ENCODE data around the gene ZSCAN12. TPM values are rescaled to one million over a fixed set of nuclear protein-coding genes. Genes with fewer than 3 reads are reported as not detected.

ZSCAN12 gene
- total RNA-seq, 1 experiment from 2014 or later: 1.6 TPM

DNA sequence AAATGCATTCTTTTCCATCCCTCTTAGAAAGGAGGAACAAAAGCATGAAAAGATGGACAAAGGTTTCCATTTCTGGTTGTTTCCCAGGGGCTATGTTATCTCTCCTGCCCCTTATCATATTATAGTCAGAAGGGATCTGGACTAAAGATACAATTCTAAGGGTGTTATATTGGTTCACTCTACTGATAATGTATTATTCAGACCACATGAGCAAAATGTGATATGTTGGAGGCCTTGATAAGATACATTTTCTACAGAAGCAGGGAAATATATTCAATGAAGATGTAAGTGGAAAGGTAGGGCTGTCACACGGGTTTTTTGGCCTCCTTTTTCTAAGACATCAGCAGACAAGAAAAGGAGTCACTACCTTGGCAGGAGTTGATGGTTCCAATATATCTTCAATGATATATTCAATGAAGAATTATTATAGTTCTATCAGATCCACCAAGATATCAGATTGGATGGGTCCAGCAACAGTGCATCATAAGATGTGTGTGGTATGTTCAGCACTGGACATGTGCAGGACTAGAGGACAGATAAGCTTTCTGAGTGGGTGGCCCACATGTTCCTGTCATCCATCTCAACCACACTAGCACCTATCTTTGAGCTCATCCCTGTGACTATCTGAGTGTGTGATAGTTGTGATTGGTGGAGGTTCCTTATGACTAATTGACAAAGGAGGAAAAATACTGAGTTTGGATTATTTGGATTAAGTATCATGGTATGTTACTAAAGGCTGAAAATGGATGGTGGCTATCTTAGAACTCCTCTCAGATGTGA lies 55.5 kb downstream of the ZSCAN12 start:
- no peak for TF ChIP-seq CTCF (IDR thresholded peaks at IDR 0.05; ENCODE audit: insufficient read depth in 1 of 2, low read depth in 1 of 2, low read length in 1 of 2, severe bottlenecking in 1 of 2, unreplicated experiment in 1 of 2)
- no peak for DNase-seq
- intact Hi-C loops (cut with micrococcal nuclease; ENCODE audit: unreplicated experiment): no loop called here
- Mint-ChIP-seq H3K4me1 (ENCODE audit: low read depth, unreplicated experiment) (no peaks in the 10 kb centered on the region), H3K27me3 (ENCODE audit: insufficient read depth, unreplicated experiment) (peaks cover 5% of the 10 kb centered on the region), H3K9me3 (ENCODE audit: unreplicated experiment) (peaks cover 9% of the 10 kb centered on the region), H3K4me3 (ENCODE audit: unreplicated experiment) (no peak overlapping the region), H3K36me3 (ENCODE audit: insufficient read depth, unreplicated experiment) (no peaks in the 10 kb centered on the region), H3K27ac (ENCODE audit: unreplicated experiment) (no peak overlapping the region)
- ChIA-PET POLR2A (no interaction called here), CTCF (no interaction called here)
- no TSS peak for BruUV-seq (replicated peaks)
- no peaks in the 10 kb centered on the region for H3K9me3 ChIP-seq
- H3K27me3 ChIP-seq (replicated peaks; ENCODE audit: control insufficient read depth, insufficient read depth, low read length): no peaks in the 10 kb centered on the region
- no peaks in the 10 kb centered on the region for H3K4me1 ChIP-seq
- H3K4me3 ChIP-seq (ENCODE audit: low read depth, low read length): no peak overlapping the region
- no peaks in the 10 kb centered on the region for H3K36me3 ChIP-seq (ENCODE audit: control insufficient read depth, insufficient read depth, low read length)

- Mint-ChIP-seq H3K9me3 (ENCODE audit: unreplicated experiment) (peaks cover 9% of the 10 kb centered on the region), H3K36me3 (ENCODE audit: insufficient read depth, unreplicated experiment) (no peaks in the 10 kb centered on the region), H3K4me3 (ENCODE audit: unreplicated experiment) (no peak overlapping the region), H3K27ac (ENCODE audit: unreplicated experiment) (no peak overlapping the region), H3K4me1 (ENCODE audit: low read depth, unreplicated experiment) (no peaks in the 10 kb centered on the region), H3K27me3 (ENCODE audit: insufficient read depth, unreplicated experiment) (peaks cover 2% of the 10 kb centered on the region)
- no peak for DNase-seq
- H3K9me3 ChIP-seq: no peaks in the 10 kb centered on the region
- no peak overlapping the region for H3K4me3 ChIP-seq (ENCODE audit: low read depth, low read length)
- ChIA-PET CTCF (no interaction called here), POLR2A (no interaction called here)
- H3K4me1 ChIP-seq: no peaks in the 10 kb centered on the region; the same call in 1 of the 2 replicates
- TF ChIP-seq CTCF (IDR thresholded peaks at IDR 0.05; ENCODE audit: insufficient read depth in 1 of 2, low read depth in 1 of 2, low read length in 1 of 2, severe bottlenecking in 1 of 2, unreplicated experiment in 1 of 2): no peak
- intact Hi-C loops (cut with micrococcal nuclease; ENCODE audit: unreplicated experiment): no loop called here
- H3K27me3 ChIP-seq (replicated peaks; ENCODE audit: control insufficient read depth, insufficient read depth, low read length): no peaks in the 10 kb centered on the region
- no TSS peak for BruUV-seq (replicated peaks)
- no peaks in the 10 kb centered on the region for H3K36me3 ChIP-seq (ENCODE audit: control insufficient read depth, insufficient read depth, low read length)
Observed at GRCh38 chr6:28340310-28341095, 59.0 kb downstream of the ZSCAN12 start.

GRCh38 chr6:28337121-28337520 lies 62.4 kb downstream of the ZSCAN12 start:
- DNase-seq: no peak
- BruUV-seq (replicated peaks): no TSS peak
- no peak for TF ChIP-seq CTCF (IDR thresholded peaks at IDR 0.05; ENCODE audit: insufficient read depth in 1 of 2, low read depth in 1 of 2, low read length in 1 of 2, severe bottlenecking in 1 of 2, unreplicated experiment in 1 of 2)

More at GRCh38 chr6:28337121-28337520, 62.4 kb downstream of the ZSCAN12 start:
- Histone ChIP-seq H3K36me3 (ENCODE audit: control insufficient read depth, insufficient read depth, low read length) (no peaks in the 10 kb centered on the region), H3K4me3 (ENCODE audit: low read depth, low read length) (peak overlapping the region; percentile 54), H3K27me3 (replicated peaks; ENCODE audit: control insufficient read depth, insufficient read depth, low read length) (no peaks in the 10 kb centered on the region), H3K9me3 (no peaks in the 10 kb centered on the region), H3K4me1 (no peaks in the 10 kb centered on the region; the same call in 1 of the 2 replicates)
- Mint-ChIP-seq H3K4me3 (ENCODE audit: unreplicated experiment) (no peak overlapping the region), H3K27me3 (ENCODE audit: insufficient read depth, unreplicated experiment) (peaks cover 2% of the 10 kb centered on the region), H3K9me3 (ENCODE audit: unreplicated experiment) (peaks cover 9% of the 10 kb centered on the region), H3K36me3 (ENCODE audit: insufficient read depth, unreplicated experiment) (no peaks in the 10 kb centered on the region), H3K27ac (ENCODE audit: unreplicated experiment) (no peak overlapping the region), H3K4me1 (ENCODE audit: low read depth, unreplicated experiment) (peaks cover 16% of the 10 kb centered on the region)
- intact Hi-C loops (cut with micrococcal nuclease; ENCODE audit: unreplicated experiment): loop anchor here (5.0 kb wide), 2 partner anchors 55 to 445 kb away; partner anchors contain the start of gene PGBD1
- ChIA-PET POLR2A (interaction anchor here (0.8 to 2.0 kb wide), 4 partner anchors 11 to 118 kb away, joined by 3 to 17 read pairs (median 6); no protein-coding TSS in a partner anchor), CTCF (interaction anchor here (2.5 kb wide), 1 partner anchor 19 kb away, joined by 16 read pairs; no protein-coding TSS in a partner anchor)

Data from Caco-2 (cell line).